ENCODE data around the gene CHRND.

GRCh38 chr2:232518844-232519243 is 7.1 kb upstream of the CHRND start:
- TF ChIP-seq POLR2A (IDR thresholded peaks at IDR 0.05; ENCODE audit: extremely low read depth, insufficient read length) (no peak), CTCF (IDR thresholded peaks at IDR 0.05; ENCODE audit: low read depth, low read length) (no peak)

Data from NB4 (cell line).